Neural cell (in vitro differentiated cells): Measurements from ENCODE around the gene CTDP1. TPM values are rescaled to one million over a fixed set of nuclear protein-coding genes. Genes with fewer than 3 reads are reported as not detected.

Experiments used
- H2AFZ ChIP-seq: fragments of 200-600, 300-800 bp; sonication (generic), shearing (Covaris generic); 2 replicates; pipeline ENCODE4 v1.6.0; 2014; ENCODE audit warnings: low read depth, mild to moderate bottlenecking, antibody characterized with exemption, low read length, moderate library complexity
- H3F3A ChIP-seq: fragments of 200-600 bp; shearing (Covaris generic); 2 replicates; pipeline ENCODE4 v1.6.1; 2016; ENCODE audit warnings: mild to moderate bottlenecking, moderate library complexity, mixed read lengths, antibody characterized with exemption, low read length; ENCODE audit not compliant: insufficient read depth, poor library complexity, severe bottlenecking
- H3K27ac ChIP-seq: fragments of 200-600, 300-800 bp; sonication (generic), shearing (Covaris generic); 2 replicates; pipeline ENCODE4 v1.5.1; 2014; ENCODE audit warnings: mild to moderate bottlenecking, low read length, moderate library complexity
- H3K27me3 ChIP-seq: fragments of 300-800, 200-600 bp; sonication (generic), shearing (Covaris generic); 2 replicates; pipeline ENCODE4 v1.6.0; 2014; ENCODE audit warnings: mild to moderate bottlenecking, low read depth, low read length, moderate library complexity; ENCODE audit not compliant: insufficient read depth
- H3K36me3 ChIP-seq: fragments of 300-800, 200-600 bp; sonication (generic), shearing (Covaris generic); 2 replicates; pipeline ENCODE4 v1.5.1; 2014; ENCODE audit warnings: mild to moderate bottlenecking, antibody characterized with exemption, low read length, moderate library complexity; ENCODE audit not compliant: insufficient read depth
- H3K4me2 ChIP-seq: fragments of 300-800, 200-600 bp; sonication (generic), shearing (Covaris generic); 2 replicates; pipeline ENCODE4 v1.6.0; 2014; ENCODE audit warnings: mild to moderate bottlenecking, low read length
- H3K4me3 ChIP-seq: fragments of 300-800, 200-600 bp; sonication (generic), shearing (Covaris generic); 2 replicates; pipeline ENCODE4 v1.5.1; 2014; ENCODE audit warnings: mild to moderate bottlenecking, low read length, moderate library complexity
- H3K79me2 ChIP-seq: fragments of 200-600 bp; shearing (Covaris generic); replicated peaks from 2 replicates; pipeline ENCODE4 v1.6.0; 2014; ENCODE audit warnings: mild to moderate bottlenecking, low read length, moderate library complexity; ENCODE audit not compliant: insufficient read depth
- H3K9ac ChIP-seq: fragments of 300-800, 200-600 bp; sonication (generic), shearing (Covaris generic); 2 replicates; pipeline ENCODE4 v1.6.1; 2016; ENCODE audit warnings: mild to moderate bottlenecking, low read length, mixed read lengths
- H3K9me2 ChIP-seq: fragments of 200-600 bp; shearing (Covaris generic); 2 replicates; pipeline ENCODE4 v1.6.1; 2016; ENCODE audit warnings: mild to moderate bottlenecking, low read length, mixed read lengths; ENCODE audit not compliant: insufficient read depth
- H3K9me3 ChIP-seq: fragments of 200-600, 300-800 bp; sonication (generic), shearing (Covaris generic); 2 replicates; pipeline ENCODE4 v1.6.1; 2016; ENCODE audit warnings: mild to moderate bottlenecking, mixed run types, low read length, moderate library complexity, mixed read lengths
- H4K20me1 ChIP-seq: fragments of 200-600 bp; shearing (Covaris generic); 2 replicates; pipeline ENCODE4 v1.6.1; 2016; ENCODE audit warnings: mild to moderate bottlenecking, mixed run types; ENCODE audit not compliant: insufficient read depth
- EP300 ChIP-seq: fragments of 450-650 bp; conservative IDR thresholded peaks from 2 replicates; pipeline ENCODE4 v1.6.1; 2014; ENCODE audit warnings: antibody characterized with exemption, mild to moderate bottlenecking, moderate library complexity; ENCODE audit not compliant: poor library complexity, severe bottlenecking
- EZH2 ChIP-seq: fragments of 200-600, 300-800 bp; shearing (Covaris generic), sonication (generic); IDR thresholded peaks from 2 replicates; pipeline ENCODE4 v1.6.1; 2014; ENCODE audit warnings: antibody characterized with exemption, low read length, borderline replicate concordance, mild to moderate bottlenecking; ENCODE audit not compliant: insufficient read depth, poor library complexity, severe bottlenecking
- MXI1 ChIP-seq: fragments of 450-650 bp; conservative IDR thresholded peaks from 2 replicates; pipeline ENCODE4 v1.6.1; 2014; ENCODE audit warnings: antibody characterized with exemption, mild to moderate bottlenecking; ENCODE audit not compliant: poor library complexity, severe bottlenecking
- POLR2AphosphoS5 ChIP-seq: IDR thresholded peaks from 2 replicates; pipeline ENCODE4 v1.6.1; 2012
- RAD21 ChIP-seq: fragments of 450-650 bp; conservative IDR thresholded peaks from 2 replicates; pipeline ENCODE4 v1.6.1; 2014; ENCODE audit warnings: antibody characterized with exemption, mild to moderate bottlenecking, moderate library complexity
- REST ChIP-seq: IDR thresholded peaks from 2 replicates; pipeline ENCODE4 v1.6.1; 2012; ENCODE audit warnings: borderline replicate concordance
- SMC3 ChIP-seq: fragments of 450-650 bp; conservative IDR thresholded peaks from 2 replicates; pipeline ENCODE4 v1.6.1; 2014; ENCODE audit warnings: antibody characterized with exemption, mild to moderate bottlenecking, moderate library complexity; ENCODE audit not compliant: poor library complexity
- TAF1 ChIP-seq: IDR thresholded peaks from 2 replicates; pipeline ENCODE4 v1.6.1; 2012; ENCODE audit warnings: low read depth
- polyA plus RNA-seq: library from polyadenylated mRNA; depleted of rRNA; stranded (reverse); fragments of >200 nt; gene quantifications from 2 replicates; pipeline ENCODE4 v1.2.3, GENCODE V29; 2014
- TF ChIP-seq, protein P1 (sequence below): fragments of 450-650 bp; IDR thresholded peaks from 2 replicates; pipeline ENCODE4 v1.5.1; 2014; ENCODE audit warnings: antibody characterized with exemption, mild to moderate bottlenecking, moderate library complexity; ENCODE audit not compliant: poor library complexity, severe bottlenecking

CTDP1 gene
- polyA plus RNA-seq, 1 donor from 2014 or later, result 22.3 TPM

DNA sequence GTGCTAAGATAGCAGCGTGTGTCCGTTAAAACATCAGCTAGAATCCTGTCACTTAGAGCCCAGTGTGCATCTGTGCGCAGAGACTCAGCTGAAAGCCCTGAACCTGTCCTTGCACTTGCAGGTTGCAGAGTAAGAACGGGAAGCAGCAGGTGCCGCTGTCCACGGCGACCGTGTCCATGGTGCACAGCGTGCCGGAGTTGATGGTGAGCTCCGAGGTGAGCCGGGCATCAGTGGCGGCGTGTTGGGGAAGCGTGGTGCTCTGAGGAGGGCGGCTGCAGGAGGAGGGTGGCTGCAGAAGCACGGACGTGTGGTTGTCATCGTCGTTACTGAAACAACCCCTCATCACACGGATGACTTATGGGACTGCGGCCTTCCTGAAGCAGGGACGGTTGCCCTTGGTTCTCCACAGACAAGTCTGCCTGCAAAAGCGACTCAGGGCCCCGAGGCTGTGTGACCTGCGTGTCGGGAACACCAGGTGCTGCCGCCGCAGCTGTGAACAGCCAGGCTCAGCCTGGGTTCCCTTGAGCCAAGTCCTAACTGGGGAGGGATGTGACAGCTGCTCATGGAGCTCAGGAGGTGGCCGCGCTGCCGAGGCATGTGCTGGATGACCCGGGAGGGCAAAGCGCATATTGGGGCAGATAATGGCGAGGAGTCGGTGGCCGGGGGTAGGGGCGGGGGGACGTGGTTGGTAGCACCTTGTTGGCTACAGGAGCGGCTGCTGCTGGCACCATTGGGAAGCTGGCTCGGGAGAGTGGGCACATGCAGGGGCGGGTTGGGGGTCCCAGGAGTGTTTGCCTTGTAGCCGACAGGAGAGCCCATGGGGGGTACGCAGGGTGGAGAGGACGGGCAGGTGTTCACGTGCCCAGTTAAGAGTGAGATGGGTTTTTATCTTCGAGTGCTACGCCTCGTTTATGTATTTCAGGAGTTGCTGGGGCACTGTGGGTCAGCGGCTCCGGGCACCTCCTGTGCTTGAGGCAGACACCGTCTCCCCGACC lies 16.6 kb downstream of the CTDP1 start:
- TF ChIP-seq MXI1 (no peak), REST (no peak), RAD21 (no peak), TAF1 (no peak)
- no peak overlapping the region for H2AFZ ChIP-seq
- H3K9ac ChIP-seq, result no peak overlapping the region
- no peaks in the 10 kb centered on the region for H3F3A ChIP-seq
- H3K27me3 ChIP-seq, result no peaks in the 10 kb centered on the region
- H3K79me2 ChIP-seq, result peaks cover 4% of the 10 kb centered on the region
- no peak overlapping the region for H3K4me3 ChIP-seq
- H3K4me2 ChIP-seq, result no peak overlapping the region
- no peaks in the 10 kb centered on the region for H3K9me3 ChIP-seq
- no peak overlapping the region for H3K27ac ChIP-seq
- H4K20me1 ChIP-seq, result no peaks in the 10 kb centered on the region
- H3K36me3 ChIP-seq, result no peaks in the 10 kb centered on the region
- H3K9me2 ChIP-seq, result no peaks in the 10 kb centered on the region

DNA sequence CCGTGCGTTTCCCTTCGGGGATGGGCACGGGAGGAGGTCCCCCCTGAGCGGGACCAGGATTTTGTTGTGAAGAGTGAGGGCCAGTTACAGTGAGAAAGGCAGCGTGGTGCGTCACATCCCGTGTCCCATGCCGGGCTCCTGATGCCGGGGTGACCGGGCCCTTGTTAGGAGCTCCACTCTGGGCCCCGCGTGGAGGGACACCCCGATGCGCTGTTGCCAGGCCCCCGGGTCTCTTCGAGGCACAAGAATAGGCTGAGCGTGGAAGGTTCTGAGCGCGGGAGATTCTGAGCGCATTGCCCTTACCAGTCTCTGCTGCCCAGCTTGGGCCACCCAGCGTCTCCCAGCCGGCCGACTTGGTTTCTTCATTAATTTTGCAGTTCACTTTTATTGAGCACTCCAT lies 17.6 kb downstream of the CTDP1 start:
- Histone ChIP-seq H3K9me3 (no peaks in the 10 kb centered on the region), H3K79me2 (peaks cover 4% of the 10 kb centered on the region), H3K9me2 (no peaks in the 10 kb centered on the region), H3F3A (no peaks in the 10 kb centered on the region), H3K27me3 (no peaks in the 10 kb centered on the region), H4K20me1 (no peaks in the 10 kb centered on the region), H3K4me3 (no peak overlapping the region), H3K4me2 (no peak overlapping the region), H3K9ac (no peak overlapping the region), H3K27ac (no peak overlapping the region), H2AFZ (no peak overlapping the region), H3K36me3 (no peaks in the 10 kb centered on the region)
- TF ChIP-seq EP300, result no peak
- TF ChIP-seq REST, result no peak
- TF ChIP-seq SMC3, result no peak
- TF ChIP-seq EZH2, result no peak
- TF ChIP-seq, protein P1, sequence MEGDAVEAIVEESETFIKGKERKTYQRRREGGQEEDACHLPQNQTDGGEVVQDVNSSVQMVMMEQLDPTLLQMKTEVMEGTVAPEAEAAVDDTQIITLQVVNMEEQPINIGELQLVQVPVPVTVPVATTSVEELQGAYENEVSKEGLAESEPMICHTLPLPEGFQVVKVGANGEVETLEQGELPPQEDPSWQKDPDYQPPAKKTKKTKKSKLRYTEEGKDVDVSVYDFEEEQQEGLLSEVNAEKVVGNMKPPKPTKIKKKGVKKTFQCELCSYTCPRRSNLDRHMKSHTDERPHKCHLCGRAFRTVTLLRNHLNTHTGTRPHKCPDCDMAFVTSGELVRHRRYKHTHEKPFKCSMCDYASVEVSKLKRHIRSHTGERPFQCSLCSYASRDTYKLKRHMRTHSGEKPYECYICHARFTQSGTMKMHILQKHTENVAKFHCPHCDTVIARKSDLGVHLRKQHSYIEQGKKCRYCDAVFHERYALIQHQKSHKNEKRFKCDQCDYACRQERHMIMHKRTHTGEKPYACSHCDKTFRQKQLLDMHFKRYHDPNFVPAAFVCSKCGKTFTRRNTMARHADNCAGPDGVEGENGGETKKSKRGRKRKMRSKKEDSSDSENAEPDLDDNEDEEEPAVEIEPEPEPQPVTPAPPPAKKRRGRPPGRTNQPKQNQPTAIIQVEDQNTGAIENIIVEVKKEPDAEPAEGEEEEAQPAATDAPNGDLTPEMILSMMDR, result no peak
- no peak for TF ChIP-seq POLR2AphosphoS5
- TF ChIP-seq RAD21, result no peak
- no peak for TF ChIP-seq TAF1
- no peak for TF ChIP-seq MXI1
